Left ventricle myocardium inferior (tissue), 1 donor: ENCODE results near the gene B3GAT1. TPM values are rescaled to one million over a fixed set of nuclear protein-coding genes. Genes with fewer than 3 reads are reported as not detected.

Experiments used
- DNase-seq: peaks from one replicate; pipeline ENCODE4 v3.0.0-alpha.2; 2020
- H3K27ac ChIP-seq: fragments of 200-600 bp; replicated peaks from 2 replicates; pipeline ENCODE4 v1.8.0; 2021
- H3K27me3 ChIP-seq: fragments of 200-600 bp; 2 replicates; pipeline ENCODE4 v1.8.0; 2021; ENCODE audit warnings: low read depth
- H3K36me3 ChIP-seq: fragments of 200-600 bp; 2 replicates; pipeline ENCODE4 v1.8.0; 2021
- H3K4me1 ChIP-seq: fragments of 200-600 bp; 2 replicates; pipeline ENCODE4 v1.8.0; 2021
- H3K4me3 ChIP-seq: fragments of 200-600 bp; 2 replicates; pipeline ENCODE4 v1.8.0; 2021; ENCODE audit warnings: mild to moderate bottlenecking, moderate library complexity
- H3K9me3 ChIP-seq: fragments of 200-600 bp; replicated peaks from 2 replicates; pipeline ENCODE4 v1.8.0; 2021
- intact Hi-C: fragments of 100-400 bp; cut with micrococcal nuclease; formaldehyde crosslinking; loops from one replicate; pipeline ENCODE4 v1.11.0; 2022
- total RNA-seq: library from RNA; stranded (reverse); fragmentation: NEBNext Ultra II Directional; extraction: Animal tissue kit (Norgen Biotek cat#: 25700); gene quantifications from one replicate; pipeline ENCODE4 v1.2.1, GENCODE V29; 2021
- TF ChIP-seq, protein P1 (sequence below): fragments of 200-600 bp; IDR thresholded peaks from 2 replicates; pipeline ENCODE4 v1.8.0; 2021; ENCODE audit warnings: antibody characterized with exemption, mild to moderate bottlenecking, borderline replicate concordance
- donor health status: DM: no; HTN: yes; CAD: no; lungs with severe emphysema.

Gene B3GAT1
- total RNA-seq, 1 donor from 2014 or later, result 0.08 TPM

DNA sequence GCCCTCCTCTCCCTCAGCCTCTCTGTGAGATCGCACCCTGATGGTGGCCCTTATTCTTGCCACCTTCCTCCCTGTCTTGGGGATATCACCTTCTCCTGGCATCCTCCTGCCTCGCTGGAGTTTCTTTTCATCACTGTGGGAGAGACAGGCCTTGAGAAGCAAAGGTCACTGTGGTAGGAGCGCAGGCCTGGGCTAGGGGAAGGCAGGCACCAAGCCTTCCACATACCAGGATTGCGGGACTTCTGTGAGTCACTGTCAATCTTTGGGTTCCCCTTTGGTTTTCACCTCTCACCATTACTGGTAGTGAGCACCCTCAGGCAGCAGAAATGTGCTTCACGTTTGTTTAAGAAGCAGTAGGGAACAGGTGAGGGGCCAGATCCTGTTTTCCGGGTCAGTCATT, 31.2 kb upstream of the B3GAT1 start:
- H3K36me3 ChIP-seq, result no peaks in the 10 kb centered on the region
- DNase-seq, result no peak
- TF ChIP-seq, protein P1, sequence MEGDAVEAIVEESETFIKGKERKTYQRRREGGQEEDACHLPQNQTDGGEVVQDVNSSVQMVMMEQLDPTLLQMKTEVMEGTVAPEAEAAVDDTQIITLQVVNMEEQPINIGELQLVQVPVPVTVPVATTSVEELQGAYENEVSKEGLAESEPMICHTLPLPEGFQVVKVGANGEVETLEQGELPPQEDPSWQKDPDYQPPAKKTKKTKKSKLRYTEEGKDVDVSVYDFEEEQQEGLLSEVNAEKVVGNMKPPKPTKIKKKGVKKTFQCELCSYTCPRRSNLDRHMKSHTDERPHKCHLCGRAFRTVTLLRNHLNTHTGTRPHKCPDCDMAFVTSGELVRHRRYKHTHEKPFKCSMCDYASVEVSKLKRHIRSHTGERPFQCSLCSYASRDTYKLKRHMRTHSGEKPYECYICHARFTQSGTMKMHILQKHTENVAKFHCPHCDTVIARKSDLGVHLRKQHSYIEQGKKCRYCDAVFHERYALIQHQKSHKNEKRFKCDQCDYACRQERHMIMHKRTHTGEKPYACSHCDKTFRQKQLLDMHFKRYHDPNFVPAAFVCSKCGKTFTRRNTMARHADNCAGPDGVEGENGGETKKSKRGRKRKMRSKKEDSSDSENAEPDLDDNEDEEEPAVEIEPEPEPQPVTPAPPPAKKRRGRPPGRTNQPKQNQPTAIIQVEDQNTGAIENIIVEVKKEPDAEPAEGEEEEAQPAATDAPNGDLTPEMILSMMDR, result no peak
- no peaks in the 10 kb centered on the region for H3K4me1 ChIP-seq
- H3K4me3 ChIP-seq, result no peak overlapping the region
- H3K27me3 ChIP-seq, result peaks cover 74% of the 10 kb centered on the region
- no peaks in the 10 kb centered on the region for H3K9me3 ChIP-seq
- intact Hi-C loops, result no loop called here
- no peak overlapping the region for H3K27ac ChIP-seq

- H3K4me1 ChIP-seq, result no peaks in the 10 kb centered on the region
- no peak overlapping the region for H3K27ac ChIP-seq
- no peaks in the 10 kb centered on the region for H3K36me3 ChIP-seq
- no peak overlapping the region for H3K4me3 ChIP-seq
- DNase-seq, result no peak
- intact Hi-C loops, result no loop called here
- H3K9me3 ChIP-seq, result no peaks in the 10 kb centered on the region
- TF ChIP-seq, protein P1, result no peak
- peaks cover 73% of the 10 kb centered on the region for H3K27me3 ChIP-seq
These were observed 30.2 kb upstream of the B3GAT1 start for GRCh38 chr11:134442246-134442645.

GRCh38 chr11:134441706-134442105, 29.7 kb upstream of the B3GAT1 start:
- TF ChIP-seq, protein P1, result no peak
- DNase-seq, result no peak
- no peak overlapping the region for H3K4me3 ChIP-seq
- no peaks in the 10 kb centered on the region for H3K9me3 ChIP-seq
- intact Hi-C loops, result no loop called here
- no peak overlapping the region for H3K27ac ChIP-seq
- peaks cover 74% of the 10 kb centered on the region for H3K27me3 ChIP-seq
- H3K4me1 ChIP-seq, result no peaks in the 10 kb centered on the region
- no peaks in the 10 kb centered on the region for H3K36me3 ChIP-seq

DNA sequence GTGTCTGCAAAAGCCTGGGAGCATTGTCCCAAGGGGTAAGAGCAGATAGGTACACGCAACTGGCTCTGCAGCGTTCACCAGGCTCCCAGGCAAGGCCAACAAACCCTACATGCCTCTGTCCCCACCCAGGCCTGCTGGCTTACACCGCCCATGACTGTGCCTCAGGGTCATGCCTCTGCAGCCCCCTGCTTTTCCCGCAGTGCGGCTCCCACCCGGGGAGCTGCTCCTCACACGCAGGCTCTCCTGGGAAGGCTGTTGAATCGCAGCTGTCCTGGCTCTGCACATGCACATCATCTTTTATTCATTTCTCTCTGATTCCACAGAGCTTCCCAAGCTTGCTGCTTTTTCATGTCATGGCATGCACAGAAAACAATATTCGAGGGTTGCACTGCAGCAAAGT, 29.2 kb upstream of the B3GAT1 start:
- TF ChIP-seq, protein P1, result no peak
- intact Hi-C loops, result no loop called here
- Histone ChIP-seq H3K9me3 (no peaks in the 10 kb centered on the region), H3K4me3 (no peak overlapping the region), H3K27me3 (peaks cover 75% of the 10 kb centered on the region), H3K4me1 (no peaks in the 10 kb centered on the region), H3K36me3 (no peaks in the 10 kb centered on the region), H3K27ac (no peak overlapping the region)
- DNase-seq, result no peak

DNA sequence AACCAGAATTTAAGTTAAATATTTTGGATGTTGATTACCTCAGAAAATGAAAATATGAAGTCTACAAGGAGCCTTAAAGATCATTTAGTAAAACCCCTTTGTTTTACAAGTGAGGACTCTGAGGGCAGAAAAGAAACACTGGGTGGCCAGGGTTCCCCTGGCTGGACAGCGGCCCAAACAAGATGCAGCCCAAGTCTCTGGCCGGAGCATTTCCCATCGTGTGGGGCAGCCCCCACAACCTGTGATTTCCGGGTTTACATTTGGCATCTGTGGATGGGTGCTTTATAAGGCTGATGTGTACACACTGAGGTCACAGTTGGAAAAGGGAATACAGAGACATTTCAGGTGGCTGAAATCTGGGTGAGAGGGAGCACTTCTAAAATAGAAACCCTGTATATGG, 28.8 kb upstream of the B3GAT1 start:
- peaks cover 77% of the 10 kb centered on the region for H3K27me3 ChIP-seq
- H3K4me3 ChIP-seq, result no peak overlapping the region
- intact Hi-C loops, result no loop called here
- no peak overlapping the region for H3K27ac ChIP-seq
- no peaks in the 10 kb centered on the region for H3K9me3 ChIP-seq
- no peaks in the 10 kb centered on the region for H3K36me3 ChIP-seq
- no peak for DNase-seq
- no peaks in the 10 kb centered on the region for H3K4me1 ChIP-seq
- TF ChIP-seq, protein P1, result no peak
